NB4 (cell line): ENCODE data around the gene DTNB.
"Not testable (repeated sequence)": the region's sequence is repeated elsewhere in the genome, so short reads cannot be mapped to it uniquely, and the experiment has no call there.

ENCODE experiments used
- DNase-seq: peaks from one replicate; pipeline ENCODE4 v3.0.0; 2010; ENCODE audit warnings: low read depth
- H3K4me3 ChIP-seq: one replicate; pipeline ENCODE4 v1.5.1; 2011; ENCODE audit warnings: mild to moderate bottlenecking, low read depth, low read length, moderate library complexity
- CTCF ChIP-seq: IDR thresholded peaks from one replicate; pipeline ENCODE4 v1.5.1; 2012; ENCODE audit warnings: low read depth, low read length
- MAX ChIP-seq: IDR thresholded peaks from 2 replicates; pipeline ENCODE4 v1.6.1; 2011; ENCODE audit warnings: low read depth, low read length
- MYC ChIP-seq: IDR thresholded peaks from 2 replicates; pipeline ENCODE4 v1.6.1; 2011; ENCODE audit warnings: low read depth, low read length
- POLR2A ChIP-seq: IDR thresholded peaks from 2 replicates; pipeline ENCODE4 v1.6.1; 2011; ENCODE audit warnings: mild to moderate bottlenecking; ENCODE audit not compliant: insufficient read length; ENCODE audit errors: extremely low read depth

DTNB gene

DNA sequence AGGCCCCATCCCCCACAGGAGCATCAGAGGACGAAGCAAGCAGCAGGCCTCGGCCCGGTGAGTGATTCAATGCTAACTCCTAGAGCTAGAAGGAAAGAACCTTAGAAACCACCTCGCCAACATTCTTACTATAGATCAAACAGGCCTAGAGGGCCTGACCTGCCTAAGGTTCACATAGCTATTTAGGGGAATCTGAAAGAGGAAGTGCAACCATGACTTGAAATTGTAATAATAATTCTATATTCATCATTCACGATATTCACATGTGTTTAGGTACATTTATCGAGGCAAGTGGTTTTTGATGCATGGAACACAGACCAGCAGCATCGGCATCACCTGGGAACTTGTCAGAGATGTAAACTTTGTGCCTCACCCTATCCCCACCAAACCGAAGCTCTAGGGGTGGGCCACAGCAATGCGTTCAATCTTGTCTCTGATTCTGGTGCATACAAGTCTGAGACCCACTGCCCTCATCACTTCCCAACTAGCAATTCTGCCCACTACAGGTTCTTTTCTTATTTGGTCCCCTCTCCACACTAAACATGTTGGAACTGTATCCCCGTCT is 253.6 kb downstream of the DTNB start:
- TF ChIP-seq CTCF (no peak), POLR2A (no peak), MYC (no peak), MAX (no peak)
- no peak overlapping the region for H3K4me3 ChIP-seq
- peak; percentile 44 for DNase-seq

DNA sequence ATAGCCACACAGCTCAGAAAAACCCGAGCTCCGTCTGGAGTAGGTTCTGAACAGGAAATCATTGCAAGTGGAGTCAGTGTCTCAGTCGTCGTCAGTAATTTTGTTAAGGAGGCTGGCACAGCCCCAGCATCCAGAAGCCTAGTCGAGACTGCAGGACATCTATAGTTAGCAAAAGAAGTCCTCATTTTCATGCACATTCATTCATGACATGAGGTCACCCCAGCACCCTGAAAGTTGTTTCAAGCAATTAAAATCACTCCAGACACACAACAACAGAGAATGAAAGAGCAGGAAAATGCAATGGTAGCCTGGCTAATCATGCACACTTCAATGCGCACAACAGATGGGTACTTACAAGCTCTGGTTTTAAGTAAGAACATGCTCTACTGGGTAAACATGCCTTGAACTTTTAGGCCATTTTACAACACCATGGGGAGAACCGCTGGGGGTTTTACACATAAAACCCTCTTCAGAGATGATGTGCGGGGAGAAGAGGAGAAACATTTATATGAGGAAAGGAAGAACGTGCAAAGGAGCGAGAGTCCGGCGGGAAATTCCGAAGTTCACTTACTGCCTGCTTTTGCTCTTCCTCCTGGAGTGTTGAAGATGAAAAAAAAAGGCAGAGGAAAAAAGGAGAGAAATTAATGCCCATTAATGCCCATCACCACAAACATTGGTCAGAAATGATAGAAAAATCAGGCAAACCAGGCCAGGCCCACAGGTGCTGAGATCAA is 254.3 kb downstream of the DTNB start:
- H3K4me3 ChIP-seq, result no peak overlapping the region
- TF ChIP-seq CTCF (no peak), MYC (no peak), MAX (no peak), POLR2A (no peak)
- no peak for DNase-seq

GRCh38 chr2:25417715-25418369 is 255.5 kb downstream of the DTNB start:
- no peak overlapping the region for H3K4me3 ChIP-seq
- peak; percentile 15 for DNase-seq
- TF ChIP-seq POLR2A (no peak), MYC (no peak), MAX (no peak), CTCF (no peak)

DNA sequence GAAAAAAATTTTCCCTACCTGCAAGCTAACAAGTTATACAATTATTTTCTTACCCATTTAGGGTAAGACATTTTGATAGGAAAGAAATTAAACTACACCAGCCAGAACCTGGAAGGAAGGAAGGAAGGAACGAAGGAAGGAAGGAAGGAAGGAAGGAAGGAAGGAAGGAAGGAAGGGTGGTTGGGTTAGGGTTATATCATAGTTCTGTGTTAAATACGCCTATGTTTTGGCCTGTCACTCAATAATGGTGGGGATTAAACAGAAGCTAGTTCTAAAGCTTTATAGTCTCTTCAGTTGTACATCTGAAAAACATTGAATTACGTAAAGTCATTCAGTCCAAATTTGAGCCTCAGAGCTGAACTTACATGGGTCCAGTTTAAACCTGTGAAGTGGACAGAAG is 256.7 kb downstream of the DTNB start:
- H3K4me3 ChIP-seq, result no peak overlapping the region
- DNase-seq, result no peak
- TF ChIP-seq MAX, result no peak
- TF ChIP-seq MYC, result no peak
- no peak for TF ChIP-seq POLR2A
- TF ChIP-seq CTCF, result no peak

DNA sequence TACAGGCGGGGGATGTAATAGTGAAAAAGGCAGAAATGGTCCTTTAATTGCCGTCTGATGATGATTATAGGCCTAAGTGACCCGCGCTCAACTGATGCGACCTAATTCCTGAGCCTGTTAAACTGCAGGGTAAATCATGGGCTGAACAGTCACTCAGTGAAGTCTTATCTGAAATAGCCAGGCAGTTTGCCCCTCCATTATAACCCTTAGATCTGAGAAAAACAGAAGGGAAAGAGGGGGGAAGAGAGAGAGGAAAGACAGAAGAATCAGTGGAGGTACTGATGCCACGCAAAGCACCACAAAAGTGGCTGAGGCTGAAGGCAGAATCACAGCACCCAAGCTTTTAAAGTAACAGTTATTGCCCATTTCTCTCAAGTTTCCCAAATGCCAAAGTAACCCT is 258.6 kb downstream of the DTNB start:
- H3K4me3 ChIP-seq, result no peak overlapping the region
- no peak for DNase-seq
- TF ChIP-seq CTCF, result no peak
- no peak for TF ChIP-seq POLR2A

DNA sequence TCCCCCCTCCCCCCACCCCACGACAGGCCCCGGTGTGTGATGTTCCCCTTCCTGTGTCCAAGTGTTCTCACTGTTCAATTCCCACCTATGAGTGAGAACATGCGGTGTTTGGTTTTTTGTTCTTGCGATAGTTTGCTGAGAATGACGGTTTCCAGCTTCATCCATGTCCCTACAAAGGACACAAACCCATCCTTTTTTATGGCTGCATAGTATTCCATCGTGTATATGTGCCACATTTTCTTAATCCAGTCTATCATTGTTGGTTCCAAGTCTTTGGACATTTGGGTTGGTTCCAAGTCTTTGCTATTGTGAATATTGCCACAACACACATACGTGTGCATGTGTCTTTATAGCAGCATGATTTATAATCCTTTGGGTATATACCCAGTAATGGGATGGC is 260.0 kb downstream of the DTNB start:
- H3K4me3 ChIP-seq, DNase-seq: not testable (repeated sequence)
